NCI-H2227 (cell line): Measurements from ENCODE around the gene IGSF8.

ENCODE experiments used
- DNase-seq: peaks from one replicate; lab custom pipeline; 2025; ENCODE audit not compliant: unreplicated experiment; lab: John Stamatoyannopoulos, UW

The IGSF8 gene

DNA sequence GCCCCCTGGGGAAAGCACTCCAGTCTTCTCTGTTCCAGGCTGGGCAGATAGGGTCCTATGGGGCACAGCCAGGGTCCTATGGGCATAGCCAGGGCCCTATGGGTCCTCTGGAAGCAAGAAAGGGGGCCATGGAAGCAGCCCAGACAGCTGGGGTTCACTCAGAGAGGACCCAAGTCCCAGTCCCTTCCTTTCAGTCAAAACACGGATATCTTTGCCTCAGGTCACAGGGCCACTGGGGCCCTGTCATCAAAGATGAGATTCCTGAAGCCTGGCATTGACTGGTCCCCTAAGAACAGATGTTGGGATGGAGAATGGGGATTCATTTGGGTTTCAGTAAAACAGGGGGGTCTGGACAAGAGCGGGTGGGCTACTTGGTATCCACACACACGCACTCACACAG, 8.5 kb downstream of the IGSF8 start:
- DNase-seq = no peak

DNA sequence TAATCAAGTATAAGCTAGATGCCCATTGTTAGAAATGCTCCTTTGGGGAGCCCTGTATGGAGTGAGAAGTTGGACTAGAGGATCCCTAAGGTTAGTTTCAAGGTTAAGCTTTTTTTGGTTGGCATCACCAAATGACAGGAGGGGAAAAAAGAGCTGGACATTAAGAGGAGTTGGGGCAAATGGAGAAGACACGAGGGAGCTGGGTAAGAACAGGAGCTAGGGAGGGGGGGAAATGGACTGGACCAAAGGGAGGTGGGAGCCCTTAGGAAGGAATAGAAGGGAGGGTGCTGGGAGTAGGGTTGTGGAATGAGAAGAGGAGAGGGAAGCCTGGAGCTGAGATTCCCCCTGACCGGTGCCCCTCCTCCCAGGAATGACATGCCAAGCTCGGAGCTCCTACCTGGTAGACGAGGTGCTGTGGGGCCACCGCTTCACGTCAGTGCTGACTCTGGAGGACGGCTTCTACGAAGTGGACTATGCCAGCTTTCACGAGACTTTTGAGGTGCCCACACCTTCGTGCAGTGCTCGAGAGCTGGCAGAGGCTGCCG, 11.2 kb downstream of the IGSF8 start:
- no peak for DNase-seq

DNA sequence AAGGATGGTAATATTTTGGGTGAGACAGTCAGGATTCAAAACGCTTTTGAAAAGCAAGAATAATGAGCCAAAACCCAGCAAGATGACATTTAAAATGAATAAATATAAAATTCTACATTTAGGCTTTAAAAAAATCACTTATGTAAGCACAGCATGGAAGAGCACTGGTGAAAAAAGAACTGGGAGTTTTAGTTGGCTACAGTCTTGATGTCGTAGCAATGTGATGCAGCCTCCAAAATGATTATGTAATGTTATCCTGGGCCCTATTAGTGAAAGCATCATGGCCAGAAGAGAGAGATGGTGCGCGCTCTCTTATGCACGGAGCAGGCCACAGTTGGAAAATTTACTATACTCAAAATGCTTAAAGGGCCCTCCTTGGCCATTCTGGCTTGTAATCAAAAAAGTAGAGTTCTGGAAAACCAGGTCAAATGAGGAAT, 11.9 kb downstream of the IGSF8 start:
- no peak for DNase-seq

DNA sequence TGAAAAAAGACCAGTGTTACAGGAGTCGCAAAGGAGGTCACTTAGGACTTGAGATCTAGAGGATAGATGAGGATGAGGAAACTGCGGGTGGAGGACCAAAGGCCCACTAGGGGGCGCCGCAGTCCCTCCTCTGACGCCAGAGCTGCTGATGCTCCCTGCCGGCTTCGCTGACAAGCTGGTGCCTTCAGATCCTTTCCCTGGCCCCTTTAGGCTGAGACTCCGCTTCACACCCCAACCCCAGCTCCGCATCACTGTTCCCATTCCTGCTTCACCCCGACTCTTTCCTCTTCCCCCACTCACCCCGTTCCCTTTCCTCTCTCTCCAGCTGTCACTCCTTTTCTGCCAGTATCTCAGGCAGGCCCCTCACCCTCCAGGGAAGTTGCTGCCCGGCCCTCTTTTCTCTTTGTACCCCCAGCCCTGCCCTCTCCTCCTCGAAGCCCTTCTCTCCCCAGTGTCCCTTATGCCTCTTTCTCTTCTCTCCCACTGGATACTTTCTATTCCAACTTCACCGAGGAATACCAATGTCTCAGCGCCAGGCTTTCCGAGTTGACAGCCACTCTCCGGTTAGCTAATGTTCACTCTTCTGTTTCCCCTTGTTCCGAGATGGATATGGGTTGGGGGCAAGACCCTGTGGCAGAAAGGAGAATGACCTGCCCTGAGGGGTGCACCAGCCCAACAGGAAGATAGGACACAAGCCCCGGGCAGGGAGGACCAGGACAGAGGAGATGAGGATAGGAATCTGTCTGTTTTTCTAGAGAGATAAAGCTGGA, 12.5 kb downstream of the IGSF8 start:
- DNase-seq = peak; percentile 80

DNA sequence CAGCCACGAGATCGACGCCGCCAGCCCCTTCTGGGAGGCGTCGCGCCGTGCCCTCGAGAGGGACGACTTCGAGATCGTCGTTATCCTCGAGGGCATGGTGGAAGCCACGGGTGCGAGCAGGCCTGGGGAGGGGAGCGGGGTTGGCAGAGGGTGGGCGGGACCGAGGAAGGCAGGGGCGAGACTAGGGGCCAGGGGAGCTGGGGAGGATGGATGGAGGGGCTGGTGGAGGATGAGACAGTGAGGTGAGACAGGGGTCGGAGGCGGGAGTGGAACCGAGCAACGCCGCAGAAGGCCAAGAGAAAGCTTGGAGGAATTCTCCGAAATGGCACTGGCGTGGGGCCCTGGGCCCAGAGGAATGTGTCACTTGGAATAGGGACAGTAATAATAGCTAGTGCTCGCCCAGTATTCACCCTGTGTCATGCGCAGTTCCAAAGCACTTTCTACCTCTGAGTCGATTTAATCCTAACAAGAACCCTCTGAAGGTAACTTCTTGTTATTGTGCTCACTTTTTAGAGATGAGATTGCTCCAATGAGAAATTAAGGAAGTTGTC, 13.6 kb downstream of the IGSF8 start:
- no peak for DNase-seq

DNA sequence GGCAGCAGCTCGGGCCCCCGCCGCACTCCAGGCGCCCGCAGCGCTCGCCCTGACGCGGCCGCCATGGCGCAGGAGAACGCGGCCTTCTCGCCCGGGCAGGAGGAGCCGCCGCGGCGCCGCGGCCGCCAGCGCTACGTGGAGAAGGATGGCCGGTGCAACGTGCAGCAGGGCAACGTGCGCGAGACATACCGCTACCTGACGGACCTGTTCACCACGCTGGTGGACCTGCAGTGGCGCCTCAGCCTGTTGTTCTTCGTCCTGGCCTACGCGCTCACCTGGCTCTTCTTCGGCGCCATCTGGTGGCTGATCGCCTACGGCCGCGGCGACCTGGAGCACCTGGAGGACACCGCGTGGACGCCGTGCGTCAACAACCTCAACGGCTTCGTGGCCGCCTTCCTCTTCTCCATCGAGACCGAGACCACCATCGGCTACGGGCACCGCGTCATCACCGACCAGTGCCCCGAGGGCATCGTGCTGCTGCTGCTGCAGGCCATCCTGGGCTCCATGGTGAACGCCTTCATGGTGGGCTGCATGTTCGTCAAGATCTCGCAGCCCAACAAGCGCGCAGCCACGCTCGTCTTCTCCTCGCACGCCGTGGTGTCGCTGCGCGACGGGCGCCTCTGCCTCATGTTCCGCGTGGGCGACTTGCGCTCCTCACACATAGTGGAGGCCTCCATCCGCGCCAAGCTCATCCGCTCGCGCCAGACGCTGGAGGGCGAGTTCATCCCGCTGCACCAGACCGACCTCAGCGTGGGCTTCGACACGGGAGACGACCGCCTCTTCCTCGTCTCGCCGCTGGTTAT, 14.2 kb downstream of the IGSF8 start:
- DNase-seq = no peak

DNA sequence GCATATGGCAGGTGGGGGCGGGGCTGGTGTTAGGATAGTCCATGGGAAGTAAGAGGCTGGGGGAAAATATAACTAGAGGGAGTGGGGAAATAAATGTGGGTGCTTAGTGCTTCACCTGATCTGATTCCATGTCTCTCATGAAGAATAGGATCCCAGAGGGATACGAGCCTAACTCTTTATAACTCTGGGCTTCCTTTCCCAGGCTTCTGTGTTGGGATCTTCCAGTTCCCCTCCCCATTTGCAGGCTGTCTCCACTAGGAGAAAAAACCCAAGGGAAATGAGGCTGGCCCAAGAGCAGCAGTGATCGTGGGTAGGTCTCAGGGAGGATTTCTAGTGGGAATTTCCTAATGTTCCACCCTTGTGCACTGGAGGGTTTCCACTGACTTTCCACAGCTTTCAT, 15.5 kb downstream of the IGSF8 start:
- DNase-seq = no peak

DNA sequence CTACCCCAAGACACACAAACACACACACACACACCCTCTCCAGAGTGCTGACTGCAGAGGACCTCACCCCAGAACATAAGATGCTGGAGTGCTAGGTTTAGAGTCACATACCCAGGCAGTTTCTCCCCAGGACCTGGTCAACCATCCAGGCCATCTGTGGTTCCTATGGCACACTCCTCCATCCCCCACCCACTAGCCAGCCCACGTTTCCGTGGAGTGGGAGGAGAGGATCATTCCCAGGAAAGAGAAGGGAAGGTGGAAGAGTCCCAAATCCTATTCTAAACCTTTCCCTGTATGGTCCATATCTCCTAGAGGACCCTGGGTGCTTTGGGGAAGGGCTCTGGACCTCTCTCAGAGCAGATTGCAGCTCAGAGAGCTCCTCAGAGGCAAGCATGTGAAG, 15.9 kb downstream of the IGSF8 start:
- DNase-seq = no peak

DNA sequence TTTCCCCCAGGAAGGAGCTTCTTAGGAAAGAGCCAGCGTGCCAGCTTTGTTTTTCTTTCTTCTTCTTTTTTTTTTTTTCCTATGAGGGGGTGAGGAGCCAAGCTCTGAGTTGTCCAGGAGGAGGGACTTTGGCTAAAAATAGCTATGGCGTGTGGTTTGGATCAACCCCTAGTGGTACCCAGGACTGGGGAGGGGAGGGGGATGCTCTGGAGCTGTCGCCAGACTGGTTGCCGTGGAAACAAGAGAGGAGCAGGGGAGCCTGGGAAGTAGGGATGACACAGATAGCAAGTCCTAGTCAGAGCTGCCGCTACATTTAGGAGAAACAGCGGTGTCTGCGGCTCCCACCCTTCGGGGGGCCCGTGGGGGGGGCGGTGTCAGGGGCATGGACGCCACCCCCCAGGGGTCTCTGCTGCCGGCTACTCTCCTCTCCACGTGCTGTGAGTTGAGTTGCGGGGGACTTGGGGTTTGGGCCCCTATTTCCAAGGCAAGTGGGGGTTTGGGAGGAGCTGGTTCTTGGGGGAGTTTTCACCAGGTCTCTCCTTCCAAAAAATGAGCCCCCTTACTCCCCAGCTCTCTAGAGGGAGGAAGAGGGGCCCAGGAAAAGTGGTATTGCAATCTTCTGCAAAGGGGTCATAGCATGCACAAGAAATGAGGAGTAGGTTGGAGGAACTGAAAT, 17.0 kb downstream of the IGSF8 start, which contains the start of gene KCNJ9:
TSS of gene KCNJ9 (plus strand) at position 278 of the 676 bp plus-strand sequence. CDS start 2,493 bp downstream, outside the sequence.
- peak; percentile 90 for DNase-seq

DNA sequence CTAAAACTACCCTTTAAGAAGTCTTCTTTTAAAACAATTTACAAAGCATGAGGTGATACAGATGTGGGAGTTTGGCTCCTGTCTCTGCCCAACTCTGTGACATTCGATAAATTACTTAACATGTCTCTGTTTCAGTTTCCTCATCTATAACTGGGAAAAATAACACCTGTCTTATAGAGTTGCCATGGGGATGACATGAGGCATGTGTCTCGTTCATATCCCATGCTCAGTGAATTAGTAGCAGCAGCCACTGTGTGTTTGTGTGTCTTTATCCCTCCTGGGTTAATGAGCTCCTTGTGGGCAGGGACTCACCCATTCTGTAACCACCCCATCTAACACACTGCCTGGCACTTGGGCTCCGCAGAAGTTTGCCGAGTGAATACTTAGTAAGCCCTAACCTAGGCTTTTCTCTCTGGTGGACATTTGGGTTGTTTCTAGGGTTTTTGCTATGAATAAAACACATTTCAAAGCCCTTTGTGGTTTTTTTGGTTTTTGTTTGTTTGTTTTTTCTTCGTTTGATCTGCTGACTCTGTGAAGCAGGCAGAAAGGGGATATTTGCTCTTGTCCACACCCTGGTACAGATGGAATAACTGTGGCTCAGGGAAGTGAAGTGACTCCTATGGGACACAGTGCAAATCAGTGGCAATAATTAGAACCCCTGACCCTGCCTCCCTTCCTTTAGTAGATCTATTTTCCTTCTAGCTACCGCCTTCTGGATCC, 17.9 kb downstream of the IGSF8 start:
- no peak for DNase-seq

DNA sequence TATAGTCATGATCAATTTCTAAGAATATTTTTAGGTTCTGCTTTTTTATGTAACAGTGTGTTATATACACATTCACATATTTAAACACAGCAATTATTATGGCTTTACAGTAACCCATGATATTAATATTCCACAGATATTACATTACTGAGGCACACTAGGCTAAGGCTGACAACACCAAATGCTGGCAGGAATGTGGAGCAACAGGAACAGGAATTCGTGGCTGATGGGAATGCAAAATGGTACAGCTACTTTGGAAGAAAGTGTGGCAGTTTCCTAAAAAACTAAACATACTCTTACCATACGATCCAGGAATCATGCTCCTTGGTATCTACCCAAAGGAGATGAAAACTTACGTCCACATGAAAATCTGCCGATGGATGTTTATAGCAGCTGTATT, 19.0 kb downstream of the IGSF8 start:
- no peak for DNase-seq

DNA sequence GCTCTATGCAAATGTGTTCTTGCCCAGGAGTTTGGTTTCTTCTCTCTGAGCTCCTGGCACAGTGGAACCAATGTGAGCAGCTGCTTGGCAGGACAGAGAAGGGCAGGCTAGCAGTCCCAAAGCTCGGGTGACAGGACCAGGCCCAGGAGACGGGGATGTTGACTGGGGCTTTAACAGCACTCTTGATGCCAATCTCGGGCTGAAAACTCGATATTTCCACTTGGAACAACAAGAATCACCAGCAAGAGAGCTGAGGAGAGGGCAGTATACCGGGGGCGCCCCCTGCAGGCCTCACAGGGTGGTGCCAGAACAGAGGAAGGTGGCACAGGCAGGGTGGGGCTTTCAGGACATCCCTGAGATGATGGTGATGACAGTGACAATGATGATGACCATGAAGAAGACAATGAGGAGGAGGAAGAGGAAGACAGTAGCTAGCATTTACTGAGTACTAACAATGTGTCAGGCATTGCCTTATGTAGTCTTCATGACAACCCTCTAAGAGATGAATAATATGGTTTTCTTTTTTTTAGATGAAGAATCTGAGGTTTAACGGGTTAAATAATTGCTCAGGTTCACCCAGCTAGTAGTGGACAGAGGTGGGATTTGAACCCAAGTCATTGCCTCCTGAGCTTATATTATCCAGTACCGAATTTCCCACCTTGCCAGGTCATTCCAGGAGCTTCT, 19.8 kb downstream of the IGSF8 start:
- peak; percentile 42 for DNase-seq

DNA sequence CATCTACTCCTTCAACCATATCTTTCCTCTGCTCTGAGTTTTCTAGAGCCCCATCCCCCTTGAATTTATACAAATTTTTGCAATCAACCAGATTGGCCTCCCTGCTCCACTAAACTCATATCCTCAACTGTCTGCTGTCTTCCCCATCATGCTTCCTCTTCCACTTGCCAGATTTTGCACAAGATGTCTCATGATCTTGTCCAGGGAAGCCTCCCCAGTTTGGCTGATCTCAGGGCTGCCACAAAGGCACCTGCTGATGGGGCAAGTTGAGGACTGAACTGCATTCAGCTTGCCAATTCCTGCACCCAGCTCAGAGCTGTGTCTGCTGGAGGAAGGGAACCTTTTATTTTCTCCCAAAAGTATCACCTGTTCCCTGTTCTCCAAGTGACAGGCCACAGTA, 20.9 kb downstream of the IGSF8 start:
- DNase-seq = no peak

DNA sequence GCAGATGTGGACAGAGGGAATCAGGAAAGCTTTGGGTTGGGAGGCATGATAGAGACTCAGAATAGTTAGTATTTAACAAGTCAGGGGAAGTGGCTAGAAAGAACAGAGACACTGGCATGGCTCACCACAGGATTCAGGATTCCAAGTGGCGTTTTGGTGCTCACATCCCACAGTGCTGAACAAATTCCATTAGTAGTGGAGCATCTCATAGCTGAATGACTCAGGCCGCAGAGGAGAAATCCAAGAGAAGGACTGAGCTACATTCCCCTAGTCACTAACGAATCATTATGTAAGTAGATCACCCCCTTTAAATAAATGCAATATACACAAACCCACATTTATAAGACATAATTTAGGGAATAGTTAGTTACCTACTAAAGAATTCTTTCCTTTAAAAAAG, 22.1 kb downstream of the IGSF8 start:
- no peak for DNase-seq

DNA sequence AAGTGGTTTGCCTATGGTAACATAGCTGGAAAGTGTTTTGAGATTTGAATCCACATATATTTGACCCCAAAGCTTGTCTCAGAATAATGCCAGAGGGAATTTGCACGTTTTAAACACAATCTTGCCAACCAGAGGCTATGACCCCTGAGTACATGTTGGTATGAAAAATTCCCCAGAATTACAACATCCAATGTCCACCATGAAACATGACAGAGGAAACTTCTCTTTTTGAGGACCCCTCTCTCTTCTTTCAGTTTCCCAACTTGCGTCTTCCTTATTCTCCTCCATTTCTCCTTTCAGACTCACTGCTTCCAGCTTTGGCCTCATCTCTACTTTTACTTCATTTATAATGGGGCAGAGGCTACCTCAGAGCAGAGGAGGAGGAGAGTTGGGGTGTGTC, 22.6 kb downstream of the IGSF8 start:
- no peak for DNase-seq

DNA sequence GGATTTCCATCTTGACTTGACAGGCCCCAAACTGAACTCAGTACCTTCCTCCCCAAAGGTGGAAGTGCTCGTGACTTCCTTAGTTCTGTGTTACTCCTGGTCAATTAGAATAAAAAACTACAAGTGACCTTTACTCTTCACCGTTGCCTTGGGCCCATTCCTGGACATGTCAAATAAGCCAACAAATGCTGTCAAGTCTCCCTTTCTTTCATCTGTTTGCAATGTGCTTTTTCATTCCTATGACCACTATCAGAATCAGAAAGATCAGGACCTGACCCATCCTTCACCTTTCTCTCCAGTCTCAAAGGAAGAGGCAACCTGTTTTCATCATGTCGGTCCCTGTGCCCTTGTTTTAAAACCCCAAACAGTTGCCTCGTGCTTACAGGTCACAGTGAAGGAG, 23.6 kb downstream of the IGSF8 start:
- no peak for DNase-seq

DNA sequence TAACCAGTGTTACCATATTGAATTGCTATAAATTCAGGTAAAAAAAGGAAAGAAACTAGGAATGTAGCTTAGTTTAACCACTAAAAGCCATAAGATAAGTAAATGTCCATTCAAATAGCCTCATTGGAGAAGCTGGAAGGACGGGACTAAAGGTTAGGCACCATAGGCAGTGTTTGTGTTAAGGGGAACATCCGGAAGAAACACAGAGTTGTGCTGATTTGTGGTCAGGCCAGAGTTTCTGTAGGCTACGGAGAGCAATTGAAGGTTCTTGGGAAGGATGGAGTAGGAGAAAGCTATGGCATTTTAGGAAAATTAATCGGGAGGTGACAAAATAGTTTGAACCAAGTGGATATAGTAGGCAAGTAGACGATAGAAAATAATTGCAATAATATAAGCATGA, 27.1 kb downstream of the IGSF8 start:
- DNase-seq = no peak

DNA sequence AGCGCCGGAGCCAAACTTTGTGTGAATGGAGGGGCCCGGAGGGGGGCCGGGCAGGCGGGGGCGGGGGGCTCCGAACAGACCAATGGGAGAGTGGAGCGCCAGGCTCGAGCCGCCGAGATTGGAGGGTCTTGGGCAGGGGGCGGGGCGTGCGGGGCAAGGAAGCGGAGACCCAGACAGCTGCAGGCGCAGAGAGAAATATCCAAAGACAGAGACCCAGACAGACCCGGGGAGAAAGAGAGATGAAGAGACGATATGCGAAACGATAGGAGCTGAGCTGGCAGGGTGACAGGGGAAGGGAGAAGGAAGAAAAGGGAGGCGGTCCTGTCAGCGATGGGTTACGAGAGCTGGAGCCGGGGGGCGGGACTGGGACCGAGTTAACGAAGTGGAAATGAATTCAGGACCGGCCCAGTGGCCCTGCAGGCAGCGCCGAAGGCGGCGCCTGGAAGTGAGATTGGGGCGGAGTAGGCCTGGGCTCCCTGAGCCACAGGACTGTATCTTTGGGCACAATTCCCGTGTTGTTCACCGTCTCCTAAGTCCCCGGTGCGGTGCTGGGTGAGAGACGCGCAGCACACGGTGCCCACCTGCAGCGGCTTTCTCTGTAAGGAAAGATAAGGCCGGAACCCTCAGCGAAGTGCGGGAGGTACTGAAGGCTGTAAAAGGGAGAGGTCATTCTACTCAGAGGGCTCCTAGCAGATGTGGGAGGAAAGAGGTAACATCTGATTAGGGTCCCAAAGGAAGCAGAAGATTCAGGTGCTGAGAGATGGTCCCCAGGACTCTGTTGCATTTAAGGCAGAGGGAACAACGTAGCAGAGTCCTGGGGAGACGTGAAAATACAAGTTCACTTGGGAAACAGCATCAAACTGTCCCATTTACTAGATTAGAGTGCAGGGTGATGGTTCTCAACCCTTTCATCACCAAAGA, 27.9 kb downstream of the IGSF8 start:
- DNase-seq = peak; percentile 84
